ENCODE results near the gene TFPI2. TPM values are rescaled to one million over a fixed set of nuclear protein-coding genes. Genes with fewer than 3 reads are reported as not detected.

The TFPI2 gene
- total and polyA plus RNA-seq, 7 donors, result 0.55 to 5.0 (median 2.5) TPM

DNA sequence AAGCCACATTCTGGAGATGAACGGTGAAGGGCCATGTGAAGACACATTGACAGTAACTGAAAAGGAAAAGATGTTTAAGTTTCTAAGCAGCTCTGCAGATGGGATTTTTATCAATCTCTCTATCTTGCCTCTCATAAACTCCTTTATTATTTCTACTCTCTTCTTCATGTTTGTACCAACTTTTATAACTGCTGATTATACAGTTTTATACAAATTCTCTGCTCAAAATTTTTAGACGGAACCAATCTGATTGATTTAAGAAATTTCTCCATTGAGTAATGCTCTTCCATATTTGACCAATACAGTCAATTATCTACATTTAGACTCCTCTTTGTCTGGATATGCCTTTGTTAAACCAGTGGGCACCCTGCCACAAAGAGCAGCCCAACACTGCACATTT, 31.7 kb downstream of the TFPI2 start:
- H3K27me3 ChIP-seq, result no peaks in the 10 kb centered on the region
- intact Hi-C loops (cut with DNase I), result no loop called here
- no peak overlapping the region for H3K27ac ChIP-seq
- no peak for TF ChIP-seq POLR2A (IDR thresholded peaks at IDR 0.05)
- TF ChIP-seq EP300 (IDR thresholded peaks at IDR 0.05), result no peak
- TF ChIP-seq POLR2AphosphoS5 (IDR thresholded peaks at IDR 0.05), result no peak
- no peak for TF ChIP-seq CTCF (IDR thresholded peaks at IDR 0.05)
- whole genome bisulfite sequencing, 2 donors, result 84 to 93% methylated on average over 2 of the region's 2 CpGs
- H3K4me1 ChIP-seq, result no peaks in the 10 kb centered on the region
- DNase-seq, result no peak
- H3K4me3 ChIP-seq, result no peak overlapping the region
- no peaks in the 10 kb centered on the region for H3K9me3 ChIP-seq
- H3K36me3 ChIP-seq, result no peaks in the 10 kb centered on the region

DNA sequence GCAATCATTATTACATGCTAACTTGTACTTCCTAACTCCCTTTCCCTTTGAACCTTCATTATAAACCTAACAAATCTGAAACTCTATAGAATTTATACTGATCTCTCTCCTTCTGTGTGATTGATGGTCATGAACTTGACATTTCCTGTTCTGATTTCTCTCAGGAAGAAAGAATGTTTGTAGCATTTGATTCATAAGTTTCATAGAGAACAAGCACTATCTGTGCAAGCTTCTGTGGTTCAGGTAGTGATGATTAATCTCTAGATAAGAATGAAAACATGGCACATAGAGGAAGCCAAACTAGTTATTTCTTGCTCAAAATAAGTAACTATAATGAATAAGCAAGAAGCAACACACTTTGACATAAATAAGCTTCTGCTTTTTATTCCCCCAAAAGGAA, 34.2 kb downstream of the TFPI2 start:
- no peak overlapping the region for H3K27ac ChIP-seq
- no peaks in the 10 kb centered on the region for H3K4me1 ChIP-seq
- no peak for DNase-seq
- H3K36me3 ChIP-seq, result no peaks in the 10 kb centered on the region
- H3K4me3 ChIP-seq, result no peak overlapping the region
- intact Hi-C loops (cut with DNase I), result no loop called here
- TF ChIP-seq POLR2AphosphoS5 (IDR thresholded peaks at IDR 0.05) (no peak), CTCF (IDR thresholded peaks at IDR 0.05) (no peak), EP300 (IDR thresholded peaks at IDR 0.05) (no peak), POLR2A (IDR thresholded peaks at IDR 0.05) (no peak)
- H3K27me3 ChIP-seq, result no peaks in the 10 kb centered on the region
- no peaks in the 10 kb centered on the region for H3K9me3 ChIP-seq

DNA sequence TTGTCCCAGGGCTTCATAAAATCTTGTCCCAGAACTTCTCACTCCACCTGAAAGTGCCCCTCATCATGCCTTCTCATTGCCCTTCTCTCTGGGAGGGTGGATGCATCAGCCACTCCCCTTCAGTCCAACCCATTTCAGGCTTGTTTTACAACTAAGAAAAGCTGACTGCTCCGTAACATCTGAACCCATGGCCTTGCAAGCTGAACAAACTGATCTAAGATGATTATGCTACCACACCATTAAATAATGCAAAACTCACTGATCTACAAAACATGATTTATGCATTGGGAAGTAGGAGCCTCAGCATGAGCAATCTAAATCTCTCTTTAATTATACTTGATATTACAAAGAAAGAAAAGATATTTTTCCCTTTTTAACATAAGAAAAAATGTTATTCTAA, 34.8 kb downstream of the TFPI2 start:
- Histone ChIP-seq H3K27me3 (no peaks in the 10 kb centered on the region), H3K27ac (no peak overlapping the region), H3K4me1 (no peaks in the 10 kb centered on the region), H3K9me3 (no peaks in the 10 kb centered on the region), H3K36me3 (no peaks in the 10 kb centered on the region), H3K4me3 (no peak overlapping the region)
- 40 to 71% methylated on average over 1 of the region's 1 CpG for WGBS, 2 donors
- intact Hi-C loops (cut with DNase I), result no loop called here
- no peak for DNase-seq
- TF ChIP-seq CTCF (IDR thresholded peaks at IDR 0.05) (no peak), EP300 (IDR thresholded peaks at IDR 0.05) (no peak), POLR2AphosphoS5 (IDR thresholded peaks at IDR 0.05) (no peak), POLR2A (IDR thresholded peaks at IDR 0.05) (no peak)

GRCh38 chr7:93854480-93854879, 36.1 kb downstream of the TFPI2 start:
- Histone ChIP-seq H3K9me3 (no peaks in the 10 kb centered on the region), H3K36me3 (no peaks in the 10 kb centered on the region), H3K4me3 (no peak overlapping the region), H3K27ac (no peak overlapping the region), H3K4me1 (no peaks in the 10 kb centered on the region), H3K27me3 (no peaks in the 10 kb centered on the region)
- 82 to 88% methylated on average over 1 of the region's 1 CpG for WGBS, 2 donors
- no peak for DNase-seq
- no peak for TF ChIP-seq POLR2AphosphoS5 (IDR thresholded peaks at IDR 0.05)
- TF ChIP-seq POLR2A (IDR thresholded peaks at IDR 0.05), result no peak
- TF ChIP-seq CTCF (IDR thresholded peaks at IDR 0.05), result no peak
- no peak for TF ChIP-seq EP300 (IDR thresholded peaks at IDR 0.05)
- intact Hi-C loops (cut with DNase I), result no loop called here

- Histone ChIP-seq H3K36me3 (no peaks in the 10 kb centered on the region), H3K4me3 (no peak overlapping the region), H3K27ac (no peak overlapping the region), H3K27me3 (no peaks in the 10 kb centered on the region), H3K4me1 (no peaks in the 10 kb centered on the region), H3K9me3 (no peaks in the 10 kb centered on the region)
- TF ChIP-seq CTCF (IDR thresholded peaks at IDR 0.05), result no peak
- no peak for TF ChIP-seq EP300 (IDR thresholded peaks at IDR 0.05)
- TF ChIP-seq POLR2A (IDR thresholded peaks at IDR 0.05), result no peak
- no peak for TF ChIP-seq POLR2AphosphoS5 (IDR thresholded peaks at IDR 0.05)
- WGBS, 2 donors, result 73 to 91% methylated on average over 2 of the region's 2 CpGs
- no peak for DNase-seq
- intact Hi-C loops (cut with DNase I), result no loop called here
Observed at GRCh38 chr7:93851536-93851935, 39.0 kb downstream of the TFPI2 start.

Measured in sigmoid colon (tissue), 7 donors.